ENCODE results near the gene CIPC.

The CIPC gene

DNA sequence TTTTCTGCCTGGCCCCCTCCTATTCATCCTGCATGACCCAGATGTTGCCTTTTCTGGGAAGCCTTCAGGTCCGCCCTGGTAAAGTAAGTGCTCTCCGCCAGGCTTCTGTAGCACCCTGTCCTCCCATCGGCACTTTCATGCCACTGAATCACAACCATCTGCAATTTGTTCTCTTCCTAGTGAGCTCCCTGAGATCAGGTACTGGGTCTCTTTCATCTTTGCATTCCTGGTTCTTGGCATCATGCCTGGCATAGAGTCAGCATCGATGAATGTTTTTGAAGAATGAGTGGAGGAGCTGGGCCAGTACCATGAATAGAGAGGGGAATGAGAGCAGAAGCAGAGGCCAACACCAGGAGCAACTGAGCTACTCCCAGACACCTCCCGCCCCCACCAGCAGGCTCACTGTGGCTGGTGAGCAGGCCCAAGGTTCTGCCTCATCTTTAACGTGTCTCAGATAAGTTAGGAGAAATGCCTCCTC lies 30.4 kb downstream of the CIPC start:
- no peak for DNase-seq

DNA sequence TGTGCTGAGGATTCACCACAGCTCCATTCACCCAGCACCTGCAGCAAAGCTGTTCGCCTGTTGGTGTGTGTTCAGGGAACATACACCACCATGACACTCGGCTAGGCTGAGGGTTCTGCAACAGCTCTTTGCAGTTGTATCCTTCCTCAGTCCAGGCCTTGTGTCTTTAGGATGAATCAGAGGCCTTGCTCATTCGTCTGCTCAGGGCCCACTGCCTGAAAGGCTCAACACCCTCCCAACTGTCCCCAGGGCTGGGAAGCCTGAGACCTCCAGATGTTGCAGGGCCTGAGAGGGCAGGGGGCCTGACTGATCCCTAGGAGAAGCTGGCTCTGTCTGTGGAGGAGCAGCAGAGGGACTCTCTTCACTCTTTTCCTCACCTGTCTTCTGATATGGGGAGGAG lies 32.3 kb downstream of the CIPC start:
- DNase-seq, result no peak

GRCh38 chr14:77131206-77131605 lies 33.1 kb downstream of the CIPC start:
- no peak for DNase-seq

- no peak for DNase-seq
These were observed 33.9 kb downstream of the CIPC start for GRCh38 chr14:77131871-77132486.

DNA sequence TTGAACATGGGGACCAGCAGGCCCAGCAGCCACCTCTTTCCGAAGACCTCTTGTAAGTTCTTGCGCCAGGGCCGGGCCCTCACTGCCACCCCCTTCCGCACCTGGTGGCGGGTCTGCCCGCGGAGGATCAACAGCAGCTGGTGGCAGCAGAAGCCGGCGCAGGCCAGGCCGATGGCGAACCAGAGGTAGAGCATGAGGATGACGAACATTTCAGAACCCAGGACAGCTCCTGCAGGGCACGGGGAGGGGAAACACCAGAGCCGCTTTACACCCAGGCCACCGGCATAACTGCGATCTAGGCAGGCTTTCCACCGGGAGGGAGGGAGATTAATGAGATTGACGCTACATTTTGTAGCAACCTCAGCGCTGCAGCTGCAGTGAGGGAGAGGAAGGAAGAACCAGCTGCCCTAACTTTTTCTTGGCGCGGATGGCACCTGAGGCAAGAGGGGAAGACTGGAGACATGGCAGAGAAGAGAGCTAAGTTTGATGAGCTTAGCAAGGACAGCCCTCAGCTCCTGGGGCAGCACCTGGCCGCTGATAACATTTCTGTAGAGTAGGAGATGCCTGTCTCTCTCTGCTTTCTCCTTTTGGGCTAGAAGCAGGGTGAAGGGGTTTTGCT lies 35.8 kb downstream of the CIPC start:
- DNase-seq, result peak; percentile 21 to 25

GRCh38 chr14:77139022-77139421 lies 41.0 kb downstream of the CIPC start:
- DNase-seq, result no peak

- DNase-seq, result no peak
These were observed 41.7 kb downstream of the CIPC start for GRCh38 chr14:77139540-77140358.

GRCh38 chr14:77140359-77141213 lies 42.5 kb downstream of the CIPC start:
- no peak for DNase-seq

DNA sequence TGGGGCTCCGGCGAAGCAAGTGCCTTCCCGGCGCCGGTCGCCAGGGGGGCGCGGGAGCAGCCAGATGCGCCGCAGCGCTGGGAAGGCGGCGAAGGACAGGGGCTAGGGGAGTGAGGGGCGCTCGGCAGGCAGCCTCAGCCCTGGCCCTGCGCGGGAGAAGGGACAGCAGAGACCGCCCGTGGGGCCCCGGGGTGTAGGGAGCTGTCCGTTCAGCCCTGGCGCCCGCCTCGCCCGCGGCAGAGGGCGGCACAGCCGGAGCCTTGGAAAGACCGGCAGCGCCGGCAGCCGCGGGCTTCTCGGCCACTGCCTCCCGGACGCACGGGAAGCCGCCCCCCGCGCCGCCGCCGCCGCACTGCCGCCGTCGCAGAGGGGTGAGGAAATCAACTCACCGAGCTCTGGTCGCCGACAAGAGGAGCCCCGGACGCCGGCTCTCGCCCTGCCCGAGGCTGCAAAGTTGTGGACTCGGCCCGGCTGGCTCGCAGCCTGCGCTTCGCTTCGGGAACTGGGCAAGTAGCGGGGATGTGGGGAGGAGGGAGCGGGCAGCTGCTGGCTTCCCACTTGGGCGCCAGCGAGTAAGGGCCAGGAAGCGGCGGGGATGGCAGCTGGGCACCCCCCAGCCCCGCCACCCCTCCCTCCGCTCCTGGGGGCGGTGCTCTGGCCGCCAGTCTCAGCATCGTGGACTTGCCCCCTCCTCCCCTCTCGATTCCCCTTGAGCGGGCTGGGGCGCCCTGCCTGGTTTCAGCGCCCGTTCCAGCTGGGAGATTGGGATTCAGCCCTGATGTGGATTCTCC lies 43.4 kb downstream of the CIPC start, which contains the start of gene ZDHHC22:
Gene ZDHHC22, minus strand, starts transcription at position 578 of the 791 bp plus-strand sequence. CDS start 2,053 bp downstream, outside the sequence.
- no peak for DNase-seq

DNA sequence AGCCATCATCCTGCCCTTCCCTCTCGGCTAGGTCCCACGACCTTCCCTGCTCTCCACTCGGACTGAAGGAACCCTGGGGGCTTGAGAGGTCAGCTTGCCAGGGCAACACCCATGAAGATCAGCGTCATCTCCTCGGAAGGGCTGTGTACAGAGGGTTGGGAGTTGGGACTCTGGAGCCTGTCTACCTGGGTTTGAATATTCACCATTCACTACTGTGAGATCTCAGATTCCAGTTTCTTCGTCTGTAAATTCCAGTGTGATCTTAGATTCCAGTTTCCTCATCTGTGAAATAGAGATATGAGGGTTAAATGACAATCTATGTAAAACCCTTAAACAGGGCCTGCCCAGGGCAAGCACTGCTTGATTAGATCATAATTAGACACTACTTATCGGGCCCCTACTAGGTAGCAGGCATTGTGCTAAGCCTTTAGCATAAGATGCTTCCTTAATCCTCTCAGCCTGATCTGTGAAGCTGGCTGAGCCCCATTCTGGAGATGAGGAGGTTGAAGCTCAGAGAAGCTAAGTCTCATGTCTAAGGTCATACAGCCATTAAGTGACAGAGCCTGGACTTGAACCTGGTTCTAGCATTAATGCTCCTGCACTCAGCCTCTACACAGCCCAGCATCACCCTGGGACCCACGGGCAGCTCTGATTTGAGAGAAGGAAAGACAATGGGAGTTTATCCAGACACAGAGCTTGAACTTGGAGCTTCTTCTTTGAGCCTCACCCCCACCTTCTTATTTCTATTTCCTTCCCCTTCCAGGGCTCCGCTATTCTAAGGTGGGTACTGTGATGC lies 44.1 kb downstream of the CIPC start:
- DNase-seq, result no peak

GRCh38 chr14:77143071-77143470 lies 45.0 kb downstream of the CIPC start:
- DNase-seq, result no peak

- no peak for DNase-seq
These were observed 46.5 kb downstream of the CIPC start for GRCh38 chr14:77144412-77145115.

DNA sequence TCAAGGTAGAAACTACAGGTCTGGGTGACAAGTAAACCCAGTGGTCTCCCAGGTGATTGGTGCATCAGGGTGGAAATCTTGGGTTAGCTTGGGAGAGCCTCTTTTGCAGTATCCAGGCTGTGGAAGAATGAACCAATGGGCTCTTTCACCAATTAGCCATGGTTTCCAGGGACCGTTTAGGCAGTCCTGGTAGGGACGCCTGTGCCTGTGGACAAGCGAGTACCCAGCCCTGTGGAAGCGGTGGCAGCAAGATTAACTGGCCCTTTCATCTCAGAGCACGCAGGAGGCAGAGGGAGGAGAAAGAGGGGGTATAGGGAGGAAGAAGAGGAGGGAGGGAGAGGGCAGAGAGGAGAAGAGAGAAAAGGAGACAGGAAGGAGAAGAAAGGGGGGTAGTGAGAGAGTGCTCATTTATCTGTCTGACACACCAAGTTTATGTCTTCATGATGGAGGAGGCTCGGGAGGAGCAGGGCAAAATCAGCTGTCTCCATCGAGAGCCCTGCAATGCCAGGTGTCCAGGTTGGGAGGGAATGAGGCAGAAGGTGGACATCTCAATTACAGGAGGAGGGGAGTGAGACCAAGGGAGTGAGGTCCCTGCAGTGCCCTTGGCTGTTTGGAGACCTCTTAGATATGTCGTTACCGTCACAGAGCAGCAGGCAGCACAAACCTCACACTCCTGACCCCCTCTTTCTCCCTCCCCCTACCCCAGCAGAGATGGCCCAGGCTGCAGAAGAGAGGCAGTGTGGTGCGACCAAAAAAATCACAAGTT lies 48.1 kb downstream of the CIPC start:
- DNase-seq, result no peak

- DNase-seq, result no peak
These were observed 50.6 kb downstream of the CIPC start for GRCh38 chr14:77148510-77149231.

DNA sequence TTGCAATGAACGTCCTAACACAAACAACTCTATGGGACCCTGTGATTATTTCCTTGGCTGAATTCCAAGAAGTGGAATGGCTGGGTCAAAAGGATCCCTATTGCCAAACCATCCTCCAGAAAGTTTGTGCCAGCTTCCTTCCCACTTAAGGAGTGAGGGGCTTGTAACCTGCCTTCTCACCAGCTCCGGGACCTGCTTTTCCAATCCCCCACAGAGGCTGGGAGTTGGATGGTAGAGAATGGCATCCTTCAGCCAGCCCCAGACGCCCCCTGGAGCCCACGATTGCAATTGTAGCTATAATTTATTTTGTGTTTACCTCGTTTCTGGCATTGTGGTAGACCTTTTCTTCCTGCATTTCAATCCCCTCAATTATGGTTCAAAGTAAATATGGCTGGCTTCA lies 53.2 kb downstream of the CIPC start:
- no peak for DNase-seq

DNA sequence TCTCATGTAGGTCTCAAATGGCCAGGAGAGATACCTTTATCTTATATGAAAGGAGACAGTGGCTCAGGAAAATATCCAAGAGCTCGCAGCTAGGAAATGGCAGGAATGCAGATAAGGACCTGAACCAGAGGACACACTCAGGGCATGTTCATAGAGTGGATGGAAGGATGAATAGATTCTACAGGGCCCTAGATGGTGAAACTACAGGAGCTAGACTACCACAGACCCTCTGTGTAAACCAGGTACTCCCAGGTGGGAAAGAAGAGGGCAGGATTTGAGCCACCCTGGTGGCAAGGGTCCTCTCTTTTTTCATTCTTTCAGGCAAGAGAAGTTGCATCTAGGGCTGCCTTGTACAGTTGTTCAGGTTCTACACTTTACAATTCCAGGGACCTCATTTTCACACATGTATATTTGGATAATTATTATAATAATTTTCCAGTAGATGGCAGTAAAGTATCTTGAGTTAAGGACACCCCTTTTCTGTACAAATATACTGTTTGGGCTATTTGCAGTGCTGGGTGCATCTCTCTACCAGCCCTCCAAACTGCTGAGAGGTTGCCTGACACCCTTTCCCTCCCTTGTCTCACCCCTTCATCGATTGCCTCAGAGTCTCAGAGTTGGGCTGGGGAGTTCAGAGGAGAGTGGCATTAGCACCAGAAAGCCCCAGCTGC lies 54.0 kb downstream of the CIPC start:
- peak; percentile 53 to 75 for DNase-seq

DNA sequence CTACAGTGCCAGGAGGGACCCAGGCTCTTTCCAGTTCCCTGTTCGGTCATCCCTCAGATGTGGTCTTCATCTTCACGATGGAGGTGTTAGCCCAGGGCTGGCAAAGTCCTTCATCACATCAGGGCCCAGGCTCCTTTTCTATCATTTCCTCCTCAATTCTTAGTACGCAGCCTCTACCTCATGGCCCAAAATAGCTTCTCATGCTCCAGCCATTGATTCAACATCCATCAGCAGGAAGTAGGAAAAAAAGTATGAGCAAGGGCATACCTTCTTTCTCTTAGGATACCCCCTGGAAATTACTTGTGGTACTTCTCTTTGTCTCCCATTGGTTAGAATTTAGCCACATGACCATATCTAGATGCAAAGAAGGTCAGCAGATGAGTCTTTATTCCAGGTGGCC lies 55.7 kb downstream of the CIPC start:
- DNase-seq, result no peak

GRCh38 chr14:77154421-77154820 lies 56.4 kb downstream of the CIPC start:
- DNase-seq, result no peak
